HG02970 (cell line): Measurements from ENCODE around the gene SELENOT.

Experiments used
- ATAC-seq: cut with Tn5 transposase; IDR thresholded peaks from one replicate; pipeline ENCODE4 v1.9.1; 2021; ENCODE audit warnings: mild to moderate bottlenecking, moderate library complexity, moderate number of reproducible peaks; ENCODE audit not compliant: unreplicated experiment, low FRiP score

SELENOT gene

DNA sequence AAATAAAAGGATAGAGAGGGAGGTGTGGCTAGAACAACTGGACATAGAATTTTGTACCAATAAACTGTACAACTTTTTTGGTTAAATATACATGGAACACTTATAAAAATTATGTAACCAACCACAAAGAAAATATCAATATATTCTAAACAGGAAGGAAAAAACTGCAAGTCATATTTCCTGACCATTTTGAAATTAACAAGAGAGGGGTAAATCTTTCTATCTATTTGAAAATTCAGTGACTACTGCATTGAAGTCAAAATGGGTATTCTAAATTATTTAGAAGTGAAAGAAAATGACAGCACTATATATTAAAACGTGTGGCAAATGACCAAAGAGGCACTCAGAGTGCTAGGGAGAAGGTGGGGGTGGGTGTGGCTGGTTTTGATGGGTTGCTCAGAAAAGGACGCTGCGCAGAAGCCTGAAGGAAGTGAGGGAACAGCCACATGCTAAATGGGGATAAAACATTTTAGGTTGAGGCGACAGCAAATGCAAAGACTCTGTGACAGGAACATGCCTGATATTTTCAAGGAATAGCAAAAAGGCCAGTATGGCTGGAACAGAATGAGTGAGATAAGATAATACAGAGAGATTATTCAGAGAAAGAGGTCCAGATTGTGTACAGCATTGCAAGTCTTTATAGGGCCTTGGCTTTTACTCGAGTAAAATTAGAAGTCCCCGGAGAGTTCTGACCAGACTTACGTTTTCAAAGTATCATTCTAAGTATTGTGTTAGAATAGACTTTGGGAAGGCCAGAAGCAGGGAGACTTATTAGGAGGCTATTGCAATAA lies 59.5 kb downstream of the SELENOT start:
- ATAC-seq = no peak

DNA sequence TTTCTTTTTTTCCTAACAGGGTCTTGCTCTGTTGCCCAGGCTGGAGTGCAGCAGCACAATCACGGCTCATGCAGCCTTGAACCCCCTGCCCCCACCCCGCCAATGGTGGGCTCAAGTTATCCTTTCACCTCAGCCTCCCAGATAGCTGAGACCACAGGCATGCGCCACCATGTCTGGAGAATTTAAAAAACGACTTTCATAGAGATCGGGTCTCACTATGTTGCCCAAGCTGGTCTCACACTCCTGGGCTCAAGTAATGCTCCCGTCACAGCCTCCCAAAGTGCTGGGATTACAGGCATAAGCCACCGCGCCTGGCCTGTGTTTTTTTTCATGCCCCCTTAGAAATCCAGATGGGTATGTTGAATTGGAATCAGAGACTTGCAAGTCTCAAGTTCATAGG lies 60.3 kb downstream of the SELENOT start:
- ATAC-seq = no peak

DNA sequence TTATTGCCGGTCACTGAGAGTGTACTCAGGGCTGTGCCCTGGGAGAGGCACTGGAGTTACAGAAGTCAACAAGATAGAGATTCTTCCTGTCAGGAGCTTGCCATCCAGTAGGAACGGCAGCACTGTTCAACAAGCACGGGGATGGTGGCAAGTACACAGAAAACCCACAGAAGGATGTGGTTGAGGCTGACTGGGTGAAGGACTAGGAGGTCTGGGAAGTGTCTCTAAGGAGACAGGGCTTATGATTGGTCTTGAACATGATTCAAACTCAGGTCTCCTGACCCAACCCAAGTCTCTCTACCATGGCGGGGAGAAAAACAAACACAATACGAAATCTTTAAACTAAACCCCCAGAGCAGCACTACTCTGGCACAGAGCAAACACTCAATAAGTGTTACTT lies 63.0 kb downstream of the SELENOT start:
- ATAC-seq = no peak

- ATAC-seq = no peak
Observed at GRCh38 chr3:150673966-150674365, 70.8 kb downstream of the SELENOT start.

GRCh38 chr3:150675587-150675986 lies 72.5 kb downstream of the SELENOT start:
- ATAC-seq = no peak
